ENCODE data around the gene SMOC2.

GRCh38 chr6:168518348-168518745, 77.4 kb downstream of the SMOC2 start:
- TF ChIP-seq CTCF (IDR thresholded peaks at IDR 0.05) (no peak), POLR2A (IDR thresholded peaks at IDR 0.05) (no peak), EP300 (IDR thresholded peaks at IDR 0.05; ENCODE audit: low read depth) (no peak), POLR2AphosphoS5 (IDR thresholded peaks at IDR 0.05) (no peak)
